GM19099 (cell line): ENCODE data around the gene PTCD1.

Source experiments
- POLR2A ChIP-seq: IDR thresholded peaks from 3 replicates; pipeline ENCODE4 v1.6.1; 2011; ENCODE audit warnings: low read depth; ENCODE audit not compliant: insufficient read length; ENCODE audit errors: extremely low read depth

Gene PTCD1

GRCh38 chr7:99369767-99370391, 68.7 kb downstream of the PTCD1 start:
- TF ChIP-seq POLR2A, result no peak

GRCh38 chr7:99368750-99369389, 69.7 kb downstream of the PTCD1 start:
- no peak for TF ChIP-seq POLR2A
